CD8-positive, alpha-beta memory T cell (primary cell): ENCODE measurements around the gene CINP. TPM values are rescaled to one million over a fixed set of nuclear protein-coding genes. Genes with fewer than 3 reads are reported as not detected.

Experiments
- polyA plus RNA-seq: library from polyadenylated mRNA; unstranded; fragments of 300-500 nt; fragmentation: Illumina TruSeq; gene quantifications from one replicate; pipeline ENCODE4 v1.2.3, GENCODE V29; 2021
- total RNA-seq, 2 experiments: library from RNA; stranded (reverse); gene quantifications; one replicate each; pipeline ENCODE4 v1.2.3, GENCODE V29; 2021

CINP gene
- total and polyA plus RNA-seq, 3 experiments from 2014 or later, result 40.5 to 66.0 (median 65.4) TPM

Other genes starting within 250 kb of the CINP start
- gene WDR20, start 223.0 kb downstream of the CINP start, total RNA-seq, result 10 to 100 TPM; 32.8 to 35.2 TPM
- gene WDR20, start 223.0 kb downstream of the CINP start, polyA plus RNA-seq, result 16.8 TPM
- gene MOK, start 57.7 kb downstream of the CINP start, total RNA-seq, result 1 to 10 TPM; 5.8 to 7.3 TPM
- 2.8 TPM for gene MOK, start 57.7 kb downstream of the CINP start, polyA plus RNA-seq
- gene ZNF839, start 43.1 kb downstream of the CINP start, total RNA-seq, result 10 to 100 TPM; 12.9 to 14.0 TPM
- 7.2 TPM for gene ZNF839, start 43.1 kb downstream of the CINP start, polyA plus RNA-seq
- 10 to 100 TPM in 1 of 2 experiments, 1 to 10 TPM in 1; 8.4 to 11.6 TPM for gene TECPR2, start 51 bp upstream of the CINP start, total RNA-seq
- gene TECPR2, start 51 bp upstream of the CINP start, polyA plus RNA-seq, result 4.5 TPM
- gene ANKRD9, start 146.9 kb upstream of the CINP start, total RNA-seq, result 10 to 100 TPM; 10.1 to 12.1 TPM
- gene ANKRD9, start 146.9 kb upstream of the CINP start, polyA plus RNA-seq, result 1.3 TPM
- gene RCOR1, start 229.8 kb upstream of the CINP start, total RNA-seq, result 10 to 100 TPM; 14.5 to 14.9 TPM
- 1.1 TPM for gene RCOR1, start 229.8 kb upstream of the CINP start, polyA plus RNA-seq